Activated CD8-positive, alpha-beta memory T cell treated with anti-CD3 and anti-CD28 coated beads for 4 hours (primary cell): ENCODE data around the gene TAS2R14.

Experiments
- DNase-seq, 2 donors: peaks; one replicate each; pipeline ENCODE4 v3.0.0-alpha.2; 2020; ENCODE audit warnings: low read depth in 2 of 2

The TAS2R14 gene

DNA sequence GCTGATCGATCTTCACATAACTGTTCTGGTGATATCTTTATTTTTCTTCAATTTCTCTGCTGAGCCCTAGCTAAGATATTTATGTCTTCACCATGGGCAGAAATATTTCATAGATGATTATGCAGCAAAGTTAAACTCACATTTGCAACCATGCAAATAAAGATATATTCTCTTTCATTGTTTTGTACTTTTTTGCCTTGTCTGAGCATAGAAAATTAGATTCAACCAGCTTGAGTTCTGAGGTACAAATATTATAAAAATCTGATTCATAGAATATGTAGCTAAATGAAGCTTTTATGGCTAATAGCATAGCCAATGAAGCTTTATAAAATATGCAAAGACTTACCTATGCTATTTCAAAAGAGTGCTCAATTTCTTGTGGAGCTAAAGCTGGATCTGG lies 29.6 kb downstream of the TAS2R14 start, which contains the start of gene TAS2R13:
Gene TAS2R13 (minus strand): TSS at position 101 of the 400 bp plus-strand sequence. CDS start 264 bp downstream, outside the sequence.
- DNase-seq: no peak

DNA sequence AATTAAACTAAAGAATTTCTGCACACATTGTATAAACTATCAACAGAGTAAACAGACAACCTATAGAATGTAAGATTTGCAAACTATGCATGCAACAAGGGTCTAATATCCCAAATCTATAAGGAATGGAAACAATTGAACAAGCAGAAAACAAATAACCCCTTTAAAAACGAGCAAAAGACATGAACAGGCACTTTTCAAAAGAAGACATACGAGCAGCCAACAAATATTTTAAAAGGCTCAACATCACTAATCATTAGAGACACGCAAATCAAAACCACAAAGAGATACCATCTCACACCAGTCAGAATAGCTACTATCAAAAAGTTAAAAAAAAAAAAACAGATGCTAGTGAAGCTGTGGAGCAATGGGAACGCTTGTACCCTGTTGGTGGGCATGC lies 34.4 kb downstream of the TAS2R14 start:
- DNase-seq: no peak

DNA sequence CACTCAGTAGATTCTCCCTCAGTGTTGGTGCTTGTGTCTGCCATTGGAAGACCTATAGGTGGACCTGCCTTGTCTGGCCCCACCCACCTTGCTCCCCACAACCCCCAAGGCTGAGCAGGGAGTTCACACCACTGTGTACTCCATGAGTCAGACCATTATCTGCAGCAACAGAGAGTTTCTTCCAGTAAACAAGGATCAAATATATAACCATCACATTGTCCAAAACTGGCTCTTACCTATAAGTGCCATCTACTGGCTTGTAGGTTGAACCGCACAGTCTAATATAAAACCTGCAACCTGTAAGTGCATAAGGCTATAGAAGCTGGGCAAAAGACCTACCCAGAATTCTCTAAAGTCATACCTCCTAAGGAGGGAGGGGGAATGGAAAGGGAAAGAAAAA lies 37.6 kb downstream of the TAS2R14 start:
- DNase-seq: no peak

- no peak for DNase-seq
Observed at GRCh38 chr12:10900972-10901371, 38.1 kb downstream of the TAS2R14 start.

GRCh38 chr12:10900530-10900929 lies 38.5 kb downstream of the TAS2R14 start:
- DNase-seq: no peak

DNA sequence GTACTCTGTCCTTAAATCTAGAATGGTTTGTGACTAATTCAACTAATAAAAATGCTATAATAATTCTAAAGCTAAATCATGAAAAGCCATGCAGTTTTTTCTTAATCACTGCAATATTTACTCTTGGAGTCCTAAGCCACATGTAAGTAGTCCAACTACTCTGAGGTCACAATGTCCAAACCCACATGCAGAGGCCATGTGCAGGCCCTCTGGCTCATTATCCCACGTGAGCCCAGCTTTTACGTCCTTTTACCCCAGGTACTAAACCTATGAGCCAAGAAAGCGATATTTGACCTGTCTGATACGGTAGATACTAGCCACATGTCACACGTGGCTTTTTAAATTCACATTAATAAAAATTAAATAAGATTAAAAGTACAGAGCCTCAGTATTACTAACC lies 42.2 kb downstream of the TAS2R14 start:
- no peak for DNase-seq

GRCh38 chr12:10891937-10892336 lies 47.1 kb downstream of the TAS2R14 start:
- DNase-seq: no peak

- no peak for DNase-seq
Observed at GRCh38 chr12:10889226-10889625, 49.8 kb downstream of the TAS2R14 start.
